Endothelial cell of umbilical vein (primary cell): ENCODE measurements around the gene CAPN15. TPM values are rescaled to one million over a fixed set of nuclear protein-coding genes. Genes with fewer than 3 reads are reported as not detected.
A peak's percentile ranks its signal among the peaks of the same experiment; 100 is the strongest.

Source experiments
- BruUV-seq: library from RNA; stranded (reverse); fragments of 400-500 nt; replicated peaks from 2 replicates; lab custom pipeline; 2021; lab: Mats Ljungman, UMichigan
- CTCF ChIA-PET: fragments of 300-600, 350-600 bp; sonication (Branson Sonifier 250); formaldehyde crosslinking; loops from one replicate; lab custom pipeline; 2021; ENCODE audit warnings: antibody characterized with exemption, inconsistent platforms; lab: Charles Lee
- POLR2A ChIA-PET: fragments of 300-600, 350-600 bp; sonication (Branson Sonifier 250); formaldehyde crosslinking; loops from one replicate; lab custom pipeline; 2021; ENCODE audit warnings: antibody characterized with exemption, inconsistent platforms; lab: Charles Lee
- DNase-seq: peaks from one replicate; pipeline ENCODE4 v3.0.0-alpha.2; 2011; ENCODE audit warnings: low read depth, low spot score
- FAIRE-seq: peaks from 2 replicates; lab custom pipeline; 2011; peaks lifted over from hg19 to GRCh38; lab: Jason Lieb, UNC
- H2AFZ ChIP-seq: 2 replicates; pipeline ENCODE4 v1.6.0; 2012; ENCODE audit warnings: low read depth, low read length, control low read depth, inconsistent platforms
- H3K27ac ChIP-seq: 2 replicates; pipeline ENCODE4 v1.5.1; 2011; ENCODE audit warnings: low read depth, mild to moderate bottlenecking, control low read depth, low read length, moderate library complexity; ENCODE audit not compliant: insufficient read depth
- H3K27me3 ChIP-seq, 2 experiments: 2 replicates each; pipeline versions ENCODE4 v1.6.0 to v1.6.1; 2011; ENCODE audit warnings: low read length in 2 of 2, mixed read lengths in 1 of 2; ENCODE audit not compliant: control insufficient read depth in 2 of 2, insufficient read depth in 2 of 2
- H3K36me3 ChIP-seq, 2 experiments: 2 replicates in 1 of 2; 3 replicates in 1 of 2; pipeline ENCODE4 v1.5.1; 2011; ENCODE audit warnings: low read length in 2 of 2, mild to moderate bottlenecking in 1 of 2, moderate library complexity in 1 of 2; ENCODE audit not compliant: control insufficient read depth in 2 of 2, insufficient read depth in 2 of 2; ENCODE audit errors: extremely low read depth in 1 of 2
- H3K4me1 ChIP-seq: 3 replicates; pipeline ENCODE4 v1.5.1; 2011; ENCODE audit warnings: mild to moderate bottlenecking, low read length; ENCODE audit not compliant: control insufficient read depth, insufficient read depth; ENCODE audit errors: extremely low read depth
- H3K4me2 ChIP-seq: 2 replicates; pipeline ENCODE4 v1.6.1; 2011; ENCODE audit warnings: low read length, control low read depth, mixed read lengths; ENCODE audit not compliant: insufficient read depth
- H3K4me3 ChIP-seq, 3 experiments: fragments of 200-600 bp in 1 of 3; sonication (generic), shearing (Covaris generic) in 1 of 3; replicated peaks in 1 of 3; 2 replicates each; pipeline ENCODE4 v1.5.1; 2011 to 2016; ENCODE audit warnings: control low read depth in 3 of 3, low read length in 3 of 3, mild to moderate bottlenecking in 2 of 3, inconsistent platforms in 1 of 3, low read depth in 1 of 3, moderate library complexity in 1 of 3; ENCODE audit not compliant: insufficient read depth in 1 of 3
- H3K79me2 ChIP-seq: 2 replicates; pipeline ENCODE4 v1.6.0; 2012; ENCODE audit warnings: low read length, inconsistent platforms; ENCODE audit not compliant: control insufficient read depth, insufficient read depth
- H3K9ac ChIP-seq: replicated peaks from 2 replicates; pipeline ENCODE3; 2011; ENCODE audit warnings: low read length, control low read depth; ENCODE audit not compliant: insufficient read depth; ENCODE audit errors: extremely low read depth
- H3K9me1 ChIP-seq: replicated peaks from 3 replicates; pipeline ENCODE4 v1.6.0; 2011; ENCODE audit warnings: mild to moderate bottlenecking, low read length; ENCODE audit not compliant: control insufficient read depth, insufficient read depth; ENCODE audit errors: extremely low read depth
- H3K9me3 ChIP-seq: replicated peaks from 2 replicates; pipeline ENCODE4 v1.5.1; 2012; ENCODE audit warnings: low read length, inconsistent platforms; ENCODE audit not compliant: control insufficient read depth, insufficient read depth
- H4K20me1 ChIP-seq: replicated peaks from 2 replicates; pipeline ENCODE3; 2011; ENCODE audit warnings: mild to moderate bottlenecking, low read length; ENCODE audit not compliant: control insufficient read depth, insufficient read depth; ENCODE audit errors: extremely low read depth
- EZH2 ChIP-seq: IDR thresholded peaks from 2 replicates; pipeline ENCODE4 v1.6.1; 2012; ENCODE audit warnings: borderline replicate concordance, low read depth, mild to moderate bottlenecking, moderate library complexity, low read length, inconsistent platforms; ENCODE audit not compliant: severe bottlenecking
- FOS ChIP-seq: IDR thresholded peaks from 2 replicates; pipeline ENCODE4 v1.6.1; 2011; ENCODE audit warnings: mild to moderate bottlenecking, low read length, moderate library complexity, borderline replicate concordance; ENCODE audit not compliant: insufficient read depth
- GATA2 ChIP-seq: IDR thresholded peaks from 2 replicates; pipeline ENCODE4 v1.7.0; 2011; ENCODE audit warnings: low read depth, mild to moderate bottlenecking, moderate library complexity, mixed read lengths, low read length; ENCODE audit not compliant: insufficient read length, insufficient read depth
- JUN ChIP-seq: IDR thresholded peaks from 2 replicates; pipeline ENCODE4 v1.6.1; 2011; ENCODE audit warnings: borderline replicate concordance, low read depth; ENCODE audit not compliant: insufficient read length, insufficient read depth
- MAX ChIP-seq: IDR thresholded peaks from 2 replicates; pipeline ENCODE4 v1.6.1; 2011; ENCODE audit not compliant: insufficient read depth, insufficient read length
- MYC ChIP-seq: IDR thresholded peaks from one replicate; pipeline ENCODE4 v1.6.1; 2011; ENCODE audit warnings: mild to moderate bottlenecking, low read depth, low read length
- POLR2A ChIP-seq: IDR thresholded peaks from 2 replicates; pipeline ENCODE4 v1.6.1; 2012; ENCODE audit warnings: low read depth, mild to moderate bottlenecking, control low read depth, low read length
- POLR2AphosphoS5 ChIP-seq: IDR thresholded peaks from 2 replicates; pipeline ENCODE4 v1.6.1; 2012; ENCODE audit warnings: low read depth, mild to moderate bottlenecking, control low read depth, low read length, moderate library complexity; ENCODE audit not compliant: insufficient read depth
- dilution Hi-C: fragments of 300-500 bp; cut with MboI; formaldehyde crosslinking; loops from one replicate; pipeline ENCODE4 v1.15.0; 2019; ENCODE audit warnings: low sequenced_read_pairs; ENCODE audit not compliant: extremely low pct_ligation_motif_present
- intact Hi-C: fragments of 100-400 bp; cut with micrococcal nuclease; formaldehyde crosslinking; loops from one replicate; pipeline ENCODE4 v1.10.0; 2022
- polyA plus RNA-seq, 4 experiments: library from polyadenylated mRNA; depleted of rRNA in 3 of 4; stranded (reverse) in 3 of 4; unstranded in 1 of 4; fragments of >200 nt; gene quantifications; 2 replicates each; pipeline versions ENCODE4 v1.2.1 to v1.2.3, GENCODE V29; 2011 to 2012; ENCODE audit warnings: missing spikeins in 1 of 4
- total RNA-seq: library from RNA; stranded (reverse); gene quantifications from 2 replicates; pipeline ENCODE4 v1.2.3, GENCODE V29; 2021
- TF ChIP-seq, protein P1 (sequence below), 2 donors: IDR thresholded peaks; 1 replicate in 1 of 2; 2 replicates in 1 of 2; pipeline ENCODE4 v1.5.1; 2011; ENCODE audit warnings: low read length in 2 of 2, mild to moderate bottlenecking in 2 of 2, moderate library complexity in 2 of 2, control low read depth in 1 of 2, inconsistent platforms in 1 of 2, low read depth in 1 of 2; ENCODE audit not compliant: insufficient read depth in 1 of 2; ENCODE audit errors: extremely low read depth in 1 of 2

The CAPN15 gene
- total and polyA plus RNA-seq, 2 donors (not counting 3 experiments of a cell fraction or from before 2014, with no cell fraction given) = 33.9 to 65.0 TPM

- H3K4me2 ChIP-seq = no peak overlapping the region
- no peak overlapping the region for H3K4me3 ChIP-seq
- H3K36me3 ChIP-seq = peaks cover 0 to 11% of the 10 kb centered on the region in 2 experiments
- intact Hi-C loops = no loop called here
- dilution Hi-C loops = no loop called here
- ChIA-PET CTCF (interaction anchor here (0.7 to 2.8 kb wide), 4 partner anchors 10 to 26 kb away, joined by 3 to 9 read pairs (median 4); partner anchors contain the start of gene NHLRC4), POLR2A (no interaction called here)
- TSS peak; percentile 56 for BruUV-seq
- no peak overlapping the region for H3K9ac ChIP-seq
- no peak overlapping the region for H2AFZ ChIP-seq
- H3K79me2 ChIP-seq = peaks cover under 1% of the 10 kb centered on the region
- FAIRE-seq = no peak
- H3K27me3 ChIP-seq = no peaks in the 10 kb centered on the region
- no peaks in the 10 kb centered on the region for H3K9me1 ChIP-seq
- no peak for DNase-seq
- TF ChIP-seq POLR2AphosphoS5 (no peak), MAX (no peak), MYC (no peak), EZH2 (no peak), JUN (no peak), FOS (no peak), POLR2A (no peak), GATA2 (no peak)
- TF ChIP-seq, protein P1, sequence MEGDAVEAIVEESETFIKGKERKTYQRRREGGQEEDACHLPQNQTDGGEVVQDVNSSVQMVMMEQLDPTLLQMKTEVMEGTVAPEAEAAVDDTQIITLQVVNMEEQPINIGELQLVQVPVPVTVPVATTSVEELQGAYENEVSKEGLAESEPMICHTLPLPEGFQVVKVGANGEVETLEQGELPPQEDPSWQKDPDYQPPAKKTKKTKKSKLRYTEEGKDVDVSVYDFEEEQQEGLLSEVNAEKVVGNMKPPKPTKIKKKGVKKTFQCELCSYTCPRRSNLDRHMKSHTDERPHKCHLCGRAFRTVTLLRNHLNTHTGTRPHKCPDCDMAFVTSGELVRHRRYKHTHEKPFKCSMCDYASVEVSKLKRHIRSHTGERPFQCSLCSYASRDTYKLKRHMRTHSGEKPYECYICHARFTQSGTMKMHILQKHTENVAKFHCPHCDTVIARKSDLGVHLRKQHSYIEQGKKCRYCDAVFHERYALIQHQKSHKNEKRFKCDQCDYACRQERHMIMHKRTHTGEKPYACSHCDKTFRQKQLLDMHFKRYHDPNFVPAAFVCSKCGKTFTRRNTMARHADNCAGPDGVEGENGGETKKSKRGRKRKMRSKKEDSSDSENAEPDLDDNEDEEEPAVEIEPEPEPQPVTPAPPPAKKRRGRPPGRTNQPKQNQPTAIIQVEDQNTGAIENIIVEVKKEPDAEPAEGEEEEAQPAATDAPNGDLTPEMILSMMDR (IDR thresholded peaks at IDR 0.05; ENCODE audit: extremely low read depth in 1 of 2, insufficient read depth in 1 of 2, low read depth in 1 of 2, low read length in 2 of 2) = no peak
- H4K20me1 ChIP-seq = no peaks in the 10 kb centered on the region
- H3K9me3 ChIP-seq = no peaks in the 10 kb centered on the region
- H3K27ac ChIP-seq = no peak overlapping the region
- peaks cover 6% of the 10 kb centered on the region for H3K4me1 ChIP-seq
These were observed 26.2 kb downstream of the CAPN15 start for GRCh38 chr16:553601-554296.
